WTC11 (cell line): ENCODE results near the gene ANXA6.

ENCODE experiments used
- SMAD3 ChIP-seq: sonication (generic); formaldehyde crosslinking; IDR thresholded peaks from 2 replicates; pipeline ENCODE4 v1.8.0; 2022; ENCODE audit warnings: missing genetic modification reagents, mild to moderate bottlenecking, borderline replicate concordance
- TF ChIP-seq, protein P1 (sequence below): sonication (generic); formaldehyde crosslinking; IDR thresholded peaks from 2 replicates; pipeline ENCODE4 v1.8.1; 2023; ENCODE audit warnings: mild to moderate bottlenecking, missing genetic modification reagents, moderate library complexity
- TF ChIP-seq, protein P2 (sequence below): fragments of 200-600 bp; IDR thresholded peaks from 2 replicates; pipeline ENCODE4 v1.8.0; 2022; ENCODE audit warnings: antibody characterized with exemption
- TF ChIP-seq, protein P3 (sequence below): sonication (generic); formaldehyde crosslinking; conservative IDR thresholded peaks from 2 replicates; pipeline ENCODE4 v1.8.1; 2022; ENCODE audit warnings: mild to moderate bottlenecking, missing genetic modification reagents

DNA sequence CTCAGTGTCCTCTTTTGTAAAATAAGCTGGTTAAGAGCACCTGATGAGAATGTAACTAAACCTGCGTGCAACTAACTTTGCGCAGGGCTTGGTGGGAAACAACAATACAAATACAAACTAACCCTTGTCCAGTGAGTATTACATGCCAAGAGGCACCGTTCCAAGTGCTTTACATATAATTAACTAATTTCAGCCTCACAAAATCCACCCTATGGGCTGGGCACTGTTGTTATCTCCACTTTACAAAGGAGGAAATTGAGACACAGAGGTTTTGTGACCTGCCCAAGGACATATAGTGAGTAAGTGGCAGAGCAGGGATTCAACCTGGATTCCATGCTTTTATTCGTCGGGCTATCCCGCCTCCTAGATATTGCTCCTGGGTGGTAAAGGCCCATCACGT lies 50.5 kb downstream of the ANXA6 start:
- TF ChIP-seq, protein P1, sequence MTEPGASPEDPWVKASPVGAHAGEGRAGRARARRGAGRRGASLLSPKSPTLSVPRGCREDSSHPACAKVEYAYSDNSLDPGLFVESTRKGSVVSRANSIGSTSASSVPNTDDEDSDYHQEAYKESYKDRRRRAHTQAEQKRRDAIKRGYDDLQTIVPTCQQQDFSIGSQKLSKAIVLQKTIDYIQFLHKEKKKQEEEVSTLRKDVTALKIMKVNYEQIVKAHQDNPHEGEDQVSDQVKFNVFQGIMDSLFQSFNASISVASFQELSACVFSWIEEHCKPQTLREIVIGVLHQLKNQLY (CRISPR knock-in tag) = no peak
- no peak for TF ChIP-seq SMAD3 (CRISPR knock-in tag)
- TF ChIP-seq, protein P2, sequence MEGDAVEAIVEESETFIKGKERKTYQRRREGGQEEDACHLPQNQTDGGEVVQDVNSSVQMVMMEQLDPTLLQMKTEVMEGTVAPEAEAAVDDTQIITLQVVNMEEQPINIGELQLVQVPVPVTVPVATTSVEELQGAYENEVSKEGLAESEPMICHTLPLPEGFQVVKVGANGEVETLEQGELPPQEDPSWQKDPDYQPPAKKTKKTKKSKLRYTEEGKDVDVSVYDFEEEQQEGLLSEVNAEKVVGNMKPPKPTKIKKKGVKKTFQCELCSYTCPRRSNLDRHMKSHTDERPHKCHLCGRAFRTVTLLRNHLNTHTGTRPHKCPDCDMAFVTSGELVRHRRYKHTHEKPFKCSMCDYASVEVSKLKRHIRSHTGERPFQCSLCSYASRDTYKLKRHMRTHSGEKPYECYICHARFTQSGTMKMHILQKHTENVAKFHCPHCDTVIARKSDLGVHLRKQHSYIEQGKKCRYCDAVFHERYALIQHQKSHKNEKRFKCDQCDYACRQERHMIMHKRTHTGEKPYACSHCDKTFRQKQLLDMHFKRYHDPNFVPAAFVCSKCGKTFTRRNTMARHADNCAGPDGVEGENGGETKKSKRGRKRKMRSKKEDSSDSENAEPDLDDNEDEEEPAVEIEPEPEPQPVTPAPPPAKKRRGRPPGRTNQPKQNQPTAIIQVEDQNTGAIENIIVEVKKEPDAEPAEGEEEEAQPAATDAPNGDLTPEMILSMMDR = no peak
- TF ChIP-seq, protein P3, sequence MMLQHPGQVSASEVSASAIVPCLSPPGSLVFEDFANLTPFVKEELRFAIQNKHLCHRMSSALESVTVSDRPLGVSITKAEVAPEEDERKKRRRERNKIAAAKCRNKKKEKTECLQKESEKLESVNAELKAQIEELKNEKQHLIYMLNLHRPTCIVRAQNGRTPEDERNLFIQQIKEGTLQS (CRISPR knock-in tag) = no peak
